Vagina (tissue), 2 donors: Measurements from ENCODE around the gene ERO1B. TPM values are rescaled to one million over a fixed set of nuclear protein-coding genes. Genes with fewer than 3 reads are reported as not detected.

ENCODE experiments used
- DNase-seq, 2 donors: peaks; one replicate each; pipeline ENCODE4 v3.0.0-alpha.2; 2017; ENCODE audit errors: extremely low spot score in 2 of 2
- H3K27ac ChIP-seq: fragments of 200-600 bp; sonication (generic); one replicate; pipeline ENCODE4 v1.5.1; 2019
- H3K27me3 ChIP-seq: fragments of 200-600 bp; sonication (generic); one replicate; pipeline ENCODE4 v1.5.1; 2019
- H3K36me3 ChIP-seq, 2 donors: fragments of 200-600 bp; sonication (generic); one replicate each; pipeline ENCODE4 v1.5.1; 2017 to 2019
- H3K4me1 ChIP-seq: fragments of 200-600 bp; sonication (generic); one replicate; pipeline ENCODE4 v1.5.1; 2019
- H3K4me3 ChIP-seq, 2 donors: fragments of 200-600 bp; sonication (generic); 1 replicate in 1 of 2; 2 replicates in 1 of 2; pipeline ENCODE4 v1.5.1; 2016 to 2019
- H3K9me3 ChIP-seq: fragments of 200-600 bp; sonication (generic); one replicate; pipeline ENCODE4 v1.5.1; 2019
- POLR2A ChIP-seq, 2 donors: fragments of 450-650 bp; IDR thresholded peaks; one replicate each; pipeline ENCODE4 v1.6.1; 2017; ENCODE audit warnings: antibody characterized with exemption in 2 of 2, mild to moderate bottlenecking in 2 of 2, moderate library complexity in 2 of 2
- POLR2AphosphoS5 ChIP-seq, 2 donors: sonication (generic); formaldehyde crosslinking; IDR thresholded peaks; one replicate each; pipeline ENCODE4 v1.9.0; 2017; ENCODE audit warnings: antibody characterized with exemption in 2 of 2, mild to moderate bottlenecking in 2 of 2, low read depth in 1 of 2; ENCODE audit not compliant: insufficient read depth in 1 of 2
- intact Hi-C: fragments of 100-400 bp; cut with DNase I; formaldehyde crosslinking; loops from one replicate; pipeline ENCODE4 v1.15.1; 2023
- total RNA-seq: library from RNA; depleted of rRNA; stranded (reverse); fragments of >200 nt; gene quantifications from one replicate; pipeline ENCODE4 v1.2.3, GENCODE V29; 2016
- TF ChIP-seq, protein P1 (sequence below), 3 experiments: fragments of 450-650 bp in 2 of 3; fragments of 200-600 bp in 1 of 3; sonication (generic) in 1 of 3; IDR thresholded peaks; one replicate each; pipeline ENCODE4 v1.5.1; 2017 to 2019; ENCODE audit warnings: antibody characterized with exemption in 3 of 3, mild to moderate bottlenecking in 2 of 3, moderate library complexity in 2 of 3

ERO1B gene
- total RNA-seq, 1 donor from 2014 or later = 10.3 TPM

- Histone ChIP-seq H3K4me3 (no peak overlapping the region), H3K4me1 (no peaks in the 10 kb centered on the region), H3K36me3 (no peaks in the 10 kb centered on the region), H3K27ac (no peak overlapping the region), H3K27me3 (no peaks in the 10 kb centered on the region), H3K9me3 (peaks cover 9% of the 10 kb centered on the region)
- no peak for DNase-seq
- intact Hi-C loops = no loop called here
- TF ChIP-seq, protein P1, sequence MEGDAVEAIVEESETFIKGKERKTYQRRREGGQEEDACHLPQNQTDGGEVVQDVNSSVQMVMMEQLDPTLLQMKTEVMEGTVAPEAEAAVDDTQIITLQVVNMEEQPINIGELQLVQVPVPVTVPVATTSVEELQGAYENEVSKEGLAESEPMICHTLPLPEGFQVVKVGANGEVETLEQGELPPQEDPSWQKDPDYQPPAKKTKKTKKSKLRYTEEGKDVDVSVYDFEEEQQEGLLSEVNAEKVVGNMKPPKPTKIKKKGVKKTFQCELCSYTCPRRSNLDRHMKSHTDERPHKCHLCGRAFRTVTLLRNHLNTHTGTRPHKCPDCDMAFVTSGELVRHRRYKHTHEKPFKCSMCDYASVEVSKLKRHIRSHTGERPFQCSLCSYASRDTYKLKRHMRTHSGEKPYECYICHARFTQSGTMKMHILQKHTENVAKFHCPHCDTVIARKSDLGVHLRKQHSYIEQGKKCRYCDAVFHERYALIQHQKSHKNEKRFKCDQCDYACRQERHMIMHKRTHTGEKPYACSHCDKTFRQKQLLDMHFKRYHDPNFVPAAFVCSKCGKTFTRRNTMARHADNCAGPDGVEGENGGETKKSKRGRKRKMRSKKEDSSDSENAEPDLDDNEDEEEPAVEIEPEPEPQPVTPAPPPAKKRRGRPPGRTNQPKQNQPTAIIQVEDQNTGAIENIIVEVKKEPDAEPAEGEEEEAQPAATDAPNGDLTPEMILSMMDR (IDR thresholded peaks at IDR 0.05) = no peak
- TF ChIP-seq POLR2A (IDR thresholded peaks at IDR 0.05) = no peak
- TF ChIP-seq POLR2AphosphoS5 (IDR thresholded peaks at IDR 0.05; ENCODE audit: insufficient read depth in 1 of 2, low read depth in 1 of 2) = no peak
These were observed 41.0 kb upstream of the ERO1B start for GRCh38 chr1:236322566-236323409.

DNA sequence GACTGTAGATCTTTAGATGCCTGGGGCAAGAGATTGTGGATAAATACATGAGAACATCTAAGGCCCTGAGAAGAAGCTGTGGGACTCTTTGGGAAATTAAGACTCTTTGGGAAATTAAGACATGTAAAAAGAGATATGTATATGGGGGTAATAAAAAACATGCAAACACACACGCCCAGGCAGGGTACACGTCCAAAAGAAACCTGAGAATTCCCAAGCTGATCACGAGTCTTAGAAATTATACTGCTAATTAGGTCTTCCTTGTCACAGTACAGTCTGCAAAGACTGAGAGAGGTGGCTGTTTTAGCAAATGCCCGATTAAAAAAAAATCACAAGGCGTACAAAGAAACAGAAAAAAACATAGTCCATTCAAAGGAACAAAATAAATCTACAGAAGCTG lies 39.3 kb upstream of the ERO1B start:
- no peaks in the 10 kb centered on the region for H3K27me3 ChIP-seq
- TF ChIP-seq POLR2AphosphoS5 (IDR thresholded peaks at IDR 0.05; ENCODE audit: insufficient read depth in 1 of 2, low read depth in 1 of 2) (no peak), POLR2A (IDR thresholded peaks at IDR 0.05) (no peak)
- TF ChIP-seq, protein P1 (IDR thresholded peaks at IDR 0.05) = no peak
- DNase-seq = no peak
- H3K9me3 ChIP-seq = peaks cover 9% of the 10 kb centered on the region
- no peaks in the 10 kb centered on the region for H3K36me3 ChIP-seq
- no peaks in the 10 kb centered on the region for H3K4me1 ChIP-seq
- H3K4me3 ChIP-seq = no peak overlapping the region
- intact Hi-C loops = no loop called here
- H3K27ac ChIP-seq = no peak overlapping the region

DNA sequence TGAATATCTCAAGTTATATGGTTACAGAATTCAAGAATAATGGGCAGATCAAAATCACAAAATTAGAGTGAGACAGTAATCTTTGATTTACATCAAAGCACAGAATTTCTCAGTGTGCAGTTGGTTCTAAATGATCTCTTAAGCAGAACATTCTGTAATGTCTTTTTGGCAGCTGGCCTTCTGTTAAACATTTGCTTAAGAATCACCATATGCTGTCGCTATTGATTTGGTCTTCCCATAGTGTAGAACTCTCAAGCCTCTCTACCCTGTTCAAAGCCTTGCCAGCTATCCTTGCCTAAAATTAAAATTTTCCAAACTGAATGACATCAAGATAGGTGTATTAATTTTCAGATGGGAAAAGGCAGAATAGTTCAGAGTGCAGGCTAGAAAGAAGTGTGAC lies 38.9 kb upstream of the ERO1B start:
- no peak for TF ChIP-seq POLR2A (IDR thresholded peaks at IDR 0.05)
- TF ChIP-seq, protein P1 (IDR thresholded peaks at IDR 0.05) = no peak
- no peak for TF ChIP-seq POLR2AphosphoS5 (IDR thresholded peaks at IDR 0.05; ENCODE audit: insufficient read depth in 1 of 2, low read depth in 1 of 2)

DNA sequence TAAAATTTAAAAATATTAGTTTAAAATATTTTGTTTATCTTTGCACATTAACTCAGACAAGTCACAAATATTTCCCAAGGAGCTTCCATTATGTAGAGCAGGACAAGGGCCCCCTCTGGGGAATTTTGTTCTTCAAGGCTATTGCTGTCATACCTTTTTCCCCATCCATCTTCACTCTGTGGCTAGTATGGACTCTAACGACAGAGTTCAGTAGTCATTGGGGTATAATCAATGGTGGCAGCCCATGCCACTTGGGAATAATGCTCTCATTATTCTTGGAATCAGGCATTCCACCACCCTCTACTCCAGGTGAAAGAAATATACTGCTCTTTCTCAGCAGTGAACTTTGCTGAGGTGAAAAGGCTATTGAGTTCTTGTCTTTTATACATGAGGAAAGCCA lies 38.5 kb upstream of the ERO1B start:
- TF ChIP-seq POLR2AphosphoS5 (IDR thresholded peaks at IDR 0.05; ENCODE audit: insufficient read depth in 1 of 2, low read depth in 1 of 2) = no peak
- no peak for TF ChIP-seq POLR2A (IDR thresholded peaks at IDR 0.05)
- TF ChIP-seq, protein P1 (IDR thresholded peaks at IDR 0.05) = no peak
- intact Hi-C loops = no loop called here
- Histone ChIP-seq H3K27ac (no peak overlapping the region), H3K9me3 (peaks cover 9% of the 10 kb centered on the region), H3K4me3 (no peak overlapping the region), H3K27me3 (no peaks in the 10 kb centered on the region), H3K36me3 (no peaks in the 10 kb centered on the region), H3K4me1 (no peaks in the 10 kb centered on the region)
- no peak for DNase-seq

More for the DNA sequence above, 38.9 kb upstream of the ERO1B start:
- H3K4me3 ChIP-seq = no peak overlapping the region
- peaks cover 9% of the 10 kb centered on the region for H3K9me3 ChIP-seq
- intact Hi-C loops = no loop called here
- no peaks in the 10 kb centered on the region for H3K4me1 ChIP-seq
- no peak overlapping the region for H3K27ac ChIP-seq
- no peaks in the 10 kb centered on the region for H3K27me3 ChIP-seq
- no peaks in the 10 kb centered on the region for H3K36me3 ChIP-seq
- DNase-seq = no peak

- H3K27ac ChIP-seq = no peak overlapping the region
- no peaks in the 10 kb centered on the region for H3K27me3 ChIP-seq
- H3K36me3 ChIP-seq = no peaks in the 10 kb centered on the region
- DNase-seq = no peak
- H3K4me1 ChIP-seq = no peaks in the 10 kb centered on the region
- no peak overlapping the region for H3K4me3 ChIP-seq
- intact Hi-C loops = no loop called here
- no peaks in the 10 kb centered on the region for H3K9me3 ChIP-seq
- TF ChIP-seq, protein P1 (IDR thresholded peaks at IDR 0.05) = no peak
- TF ChIP-seq POLR2AphosphoS5 (IDR thresholded peaks at IDR 0.05; ENCODE audit: insufficient read depth in 1 of 2, low read depth in 1 of 2) = no peak
- TF ChIP-seq POLR2A (IDR thresholded peaks at IDR 0.05) = no peak
These were observed 34.7 kb upstream of the ERO1B start for GRCh38 chr1:236316437-236316836.
